ENCODE results near the gene THEM5. TPM values are rescaled to one million over a fixed set of nuclear protein-coding genes. Genes with fewer than 3 reads are reported as not detected.

THEM5 gene
- total RNA-seq, 4 donors from 2014 or later: not detected

- Histone ChIP-seq H3K4me3 (no peak within 1 kb of the TSS), H3K27me3 (no peaks in the 10 kb centered on the region), H3K36me3 (no peaks in the 10 kb centered on the region), H3K4me1 (no peaks in the 10 kb centered on the region), H3K9me3 (no peaks in the 10 kb centered on the region), H3K27ac (no peak within 1 kb of the TSS)
- intact Hi-C loops (cut with DNase I; ENCODE audit: low total_unique reads): no loop called here
- no peak for DNase-seq
- TF ChIP-seq, protein P1, sequence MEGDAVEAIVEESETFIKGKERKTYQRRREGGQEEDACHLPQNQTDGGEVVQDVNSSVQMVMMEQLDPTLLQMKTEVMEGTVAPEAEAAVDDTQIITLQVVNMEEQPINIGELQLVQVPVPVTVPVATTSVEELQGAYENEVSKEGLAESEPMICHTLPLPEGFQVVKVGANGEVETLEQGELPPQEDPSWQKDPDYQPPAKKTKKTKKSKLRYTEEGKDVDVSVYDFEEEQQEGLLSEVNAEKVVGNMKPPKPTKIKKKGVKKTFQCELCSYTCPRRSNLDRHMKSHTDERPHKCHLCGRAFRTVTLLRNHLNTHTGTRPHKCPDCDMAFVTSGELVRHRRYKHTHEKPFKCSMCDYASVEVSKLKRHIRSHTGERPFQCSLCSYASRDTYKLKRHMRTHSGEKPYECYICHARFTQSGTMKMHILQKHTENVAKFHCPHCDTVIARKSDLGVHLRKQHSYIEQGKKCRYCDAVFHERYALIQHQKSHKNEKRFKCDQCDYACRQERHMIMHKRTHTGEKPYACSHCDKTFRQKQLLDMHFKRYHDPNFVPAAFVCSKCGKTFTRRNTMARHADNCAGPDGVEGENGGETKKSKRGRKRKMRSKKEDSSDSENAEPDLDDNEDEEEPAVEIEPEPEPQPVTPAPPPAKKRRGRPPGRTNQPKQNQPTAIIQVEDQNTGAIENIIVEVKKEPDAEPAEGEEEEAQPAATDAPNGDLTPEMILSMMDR (IDR thresholded peaks at IDR 0.05): no peak
- TF ChIP-seq POLR2A (IDR thresholded peaks at IDR 0.05): peak in 1 of 2 donors; percentile 43
Observed at GRCh38 chr1:151831605-151832004, 21.9 kb downstream of the THEM5 start, which contains the start of gene RORC. Gene RORC, minus strand, starts transcription at chr1:151831802. Its CDS starts 38 bp downstream, at chr1:151831764.

GRCh38 chr1:151831256-151831591 is 22.3 kb downstream of the THEM5 start:
- intact Hi-C loops (cut with DNase I; ENCODE audit: low total_unique reads): no loop called here
- Histone ChIP-seq H3K36me3 (no peaks in the 10 kb centered on the region), H3K4me3 (no peak overlapping the region), H3K27ac (no peak overlapping the region), H3K27me3 (no peaks in the 10 kb centered on the region), H3K9me3 (no peaks in the 10 kb centered on the region), H3K4me1 (no peaks in the 10 kb centered on the region)
- DNase-seq: no peak
- TF ChIP-seq, protein P1 (IDR thresholded peaks at IDR 0.05): no peak
- TF ChIP-seq POLR2A (IDR thresholded peaks at IDR 0.05): no peak

DNA sequence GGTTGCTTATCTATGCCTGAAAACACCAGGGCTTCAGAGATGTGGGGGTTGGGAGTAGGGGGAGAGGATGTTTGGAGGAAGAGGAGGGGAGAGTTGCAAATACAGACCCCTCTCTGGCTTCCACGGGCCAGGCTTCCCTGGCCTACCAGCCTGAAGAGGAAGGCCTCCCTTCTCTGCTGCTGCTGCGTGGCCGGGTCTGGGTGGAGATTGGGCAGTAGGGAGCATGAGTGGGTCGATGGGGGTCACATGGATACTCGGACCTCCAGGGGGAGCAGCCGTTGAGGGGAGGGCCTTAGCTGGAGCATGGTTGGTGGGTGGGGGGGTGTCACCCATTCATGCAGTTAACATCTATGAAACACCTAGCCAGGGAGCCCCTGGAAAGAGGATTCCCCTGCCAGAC is 23.5 kb downstream of the THEM5 start:
- Histone ChIP-seq H3K9me3 (no peaks in the 10 kb centered on the region), H3K4me3 (no peak overlapping the region), H3K36me3 (no peaks in the 10 kb centered on the region), H3K4me1 (no peaks in the 10 kb centered on the region), H3K27me3 (no peaks in the 10 kb centered on the region), H3K27ac (no peak overlapping the region)
- intact Hi-C loops (cut with DNase I; ENCODE audit: low total_unique reads): no loop called here
- no peak for DNase-seq
- TF ChIP-seq POLR2A (IDR thresholded peaks at IDR 0.05): no peak
- TF ChIP-seq, protein P1 (IDR thresholded peaks at IDR 0.05): no peak

DNA sequence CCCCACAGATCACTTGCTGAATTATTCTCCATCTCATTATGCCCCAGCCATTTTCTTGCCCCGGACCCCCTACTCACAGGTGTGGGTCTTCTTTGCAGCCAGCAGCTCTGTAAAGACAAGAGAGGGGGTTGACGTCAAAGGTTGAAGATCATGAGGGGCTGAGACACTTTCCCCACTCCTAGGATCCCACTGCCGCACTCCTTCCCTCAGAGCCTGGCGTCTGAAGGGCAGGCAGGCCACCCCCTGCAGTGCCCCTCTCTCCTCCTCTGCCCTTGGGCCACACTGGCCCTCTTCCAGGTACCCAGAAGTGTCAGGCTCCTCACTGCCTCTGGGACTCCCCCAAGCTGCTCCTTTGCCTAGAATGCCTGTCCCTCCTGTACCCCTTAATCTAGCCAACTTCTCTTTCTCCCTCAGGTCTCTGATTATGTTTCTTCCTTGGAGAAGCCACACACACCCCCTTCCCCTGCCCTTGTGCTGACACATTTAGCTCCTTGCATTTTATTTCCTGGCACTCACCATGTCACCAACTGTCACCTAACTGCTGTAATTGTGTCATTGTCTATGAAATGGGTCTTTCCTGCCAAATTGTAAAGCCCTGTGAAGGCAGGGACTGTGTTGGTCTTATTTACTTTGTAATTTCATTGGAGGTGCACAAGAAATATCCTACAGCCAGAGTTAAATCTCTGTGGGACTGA is 24.0 kb downstream of the THEM5 start:
- no peaks in the 10 kb centered on the region for H3K9me3 ChIP-seq
- H3K36me3 ChIP-seq: no peaks in the 10 kb centered on the region
- H3K4me3 ChIP-seq: no peak overlapping the region
- TF ChIP-seq POLR2A (IDR thresholded peaks at IDR 0.05): no peak
- TF ChIP-seq, protein P1 (IDR thresholded peaks at IDR 0.05): no peak
- no peaks in the 10 kb centered on the region for H3K27me3 ChIP-seq
- no peak for DNase-seq
- no peak overlapping the region for H3K27ac ChIP-seq
- intact Hi-C loops (cut with DNase I; ENCODE audit: low total_unique reads): no loop called here
- no peaks in the 10 kb centered on the region for H3K4me1 ChIP-seq

DNA sequence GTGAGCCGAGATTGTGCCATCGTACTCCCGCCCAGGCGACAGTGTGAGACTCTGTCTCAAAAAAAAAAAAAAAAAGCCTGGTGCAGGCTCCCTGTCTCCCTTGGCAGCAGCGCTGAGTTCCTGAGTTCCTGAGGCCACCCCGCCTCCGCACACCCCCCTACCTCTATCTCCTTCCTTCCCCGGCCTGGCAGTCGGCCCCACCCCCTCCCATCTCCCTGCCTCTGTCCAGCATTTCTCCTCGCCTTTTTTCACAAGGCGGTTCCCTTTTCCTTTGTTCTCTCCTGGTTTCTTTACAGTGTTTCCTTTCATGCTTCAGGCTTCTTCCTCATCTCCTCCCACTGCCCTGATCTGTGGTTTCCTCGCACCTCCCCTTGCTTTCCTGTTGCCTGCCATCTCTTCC is 24.6 kb downstream of the THEM5 start:
- DNase-seq: no peak
- Histone ChIP-seq H3K36me3 (no peaks in the 10 kb centered on the region), H3K4me1 (no peaks in the 10 kb centered on the region), H3K27me3 (no peaks in the 10 kb centered on the region), H3K4me3 (no peak overlapping the region), H3K27ac (no peak overlapping the region), H3K9me3 (no peaks in the 10 kb centered on the region)
- TF ChIP-seq POLR2A (IDR thresholded peaks at IDR 0.05): no peak
- TF ChIP-seq, protein P1 (IDR thresholded peaks at IDR 0.05): no peak
- intact Hi-C loops (cut with DNase I; ENCODE audit: low total_unique reads): no loop called here

Data from uterus (tissue), 4 donors.